DLD1 (cell line): ENCODE data around the gene ANKRD52.

Experiments
- in situ Hi-C: cut with HindIII; loops from 2 replicates; pipeline ENCODE4 v1.10.0; 2017; ENCODE audit warnings: low sequenced_read_pairs

ANKRD52 gene

DNA sequence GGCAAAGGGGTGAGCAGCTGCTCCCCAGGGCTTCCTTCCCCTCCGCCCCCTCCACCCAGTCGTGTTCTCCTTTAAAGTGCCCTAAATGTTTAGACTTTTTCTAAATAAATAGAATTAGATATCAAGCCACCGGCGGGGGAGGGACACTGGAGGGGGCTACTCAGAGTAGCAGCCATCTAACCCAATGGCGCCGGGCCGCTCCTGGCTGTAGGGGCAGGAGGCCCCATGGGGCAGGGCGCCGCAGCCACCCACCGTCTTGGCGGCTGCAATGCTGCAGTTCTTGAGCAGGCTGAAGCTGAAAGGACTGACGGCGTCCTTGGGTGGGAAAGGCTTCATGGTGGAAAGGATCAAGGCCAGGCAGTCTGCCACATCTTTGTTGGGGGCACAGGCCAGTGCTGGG, 15.2 kb downstream of the ANKRD52 start:
- in situ Hi-C loops: no loop called here

DNA sequence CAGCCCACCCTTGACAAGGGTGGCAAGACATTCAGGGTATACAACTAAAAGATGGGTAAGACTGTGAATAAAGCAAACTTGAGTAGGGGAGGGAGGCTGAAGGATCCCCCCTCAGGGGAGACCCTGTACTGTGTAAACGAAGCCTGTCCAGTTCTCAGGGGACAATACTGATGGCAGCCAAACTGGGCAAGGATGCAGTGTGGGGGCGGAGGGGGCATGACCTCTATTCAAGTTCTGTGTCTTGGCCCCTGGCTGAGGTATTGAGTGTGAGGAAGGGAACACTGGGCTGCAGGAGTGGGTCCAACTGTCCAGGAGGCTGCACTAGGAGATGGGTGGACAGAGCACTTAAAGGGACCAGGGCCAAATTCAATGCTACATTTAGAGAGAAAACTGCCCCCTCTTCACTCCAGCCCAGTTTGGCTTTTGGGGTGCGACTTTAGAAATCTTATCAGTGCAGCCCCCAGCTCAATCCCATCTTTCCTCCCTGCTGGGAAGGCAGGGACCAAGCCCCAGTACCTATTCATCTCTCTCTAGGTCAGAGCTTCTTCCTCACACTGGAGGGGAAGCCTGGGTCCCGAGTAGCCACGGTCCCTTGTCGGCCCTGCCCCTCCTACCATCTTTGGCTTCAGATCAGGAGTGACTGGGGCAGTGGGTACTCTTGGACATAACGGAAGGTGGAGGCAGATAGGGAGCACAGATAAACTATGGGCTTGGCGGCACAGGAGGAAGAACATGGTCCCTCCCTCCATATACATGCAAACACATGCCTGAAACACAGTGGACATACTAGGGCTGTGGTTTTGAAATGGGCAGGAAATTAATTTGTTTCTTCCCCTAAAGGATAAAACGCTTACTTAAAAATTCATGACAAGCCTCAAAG, 16.5 kb downstream of the ANKRD52 start:
- in situ Hi-C loops: no loop called here

DNA sequence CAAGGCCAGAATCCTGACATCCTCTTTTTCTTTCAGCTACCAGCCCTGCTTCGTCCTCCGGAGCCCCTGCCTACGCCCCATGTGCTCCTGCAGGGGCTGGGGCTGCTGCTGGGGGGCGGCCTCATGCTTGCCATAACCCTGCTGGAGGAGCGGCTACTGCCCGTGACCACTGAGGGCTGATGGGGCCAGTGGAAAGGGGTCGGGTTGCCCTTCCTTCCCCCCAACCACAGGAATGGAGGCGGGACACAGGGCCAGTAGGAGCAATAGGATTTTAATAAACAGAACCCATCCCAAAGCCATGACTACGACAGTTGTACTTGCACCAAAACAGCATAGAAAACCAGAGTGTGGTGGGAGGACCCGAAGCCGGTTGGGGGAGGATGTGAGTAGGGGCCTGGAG, 20.6 kb downstream of the ANKRD52 start:
- in situ Hi-C loops: no loop called here

DNA sequence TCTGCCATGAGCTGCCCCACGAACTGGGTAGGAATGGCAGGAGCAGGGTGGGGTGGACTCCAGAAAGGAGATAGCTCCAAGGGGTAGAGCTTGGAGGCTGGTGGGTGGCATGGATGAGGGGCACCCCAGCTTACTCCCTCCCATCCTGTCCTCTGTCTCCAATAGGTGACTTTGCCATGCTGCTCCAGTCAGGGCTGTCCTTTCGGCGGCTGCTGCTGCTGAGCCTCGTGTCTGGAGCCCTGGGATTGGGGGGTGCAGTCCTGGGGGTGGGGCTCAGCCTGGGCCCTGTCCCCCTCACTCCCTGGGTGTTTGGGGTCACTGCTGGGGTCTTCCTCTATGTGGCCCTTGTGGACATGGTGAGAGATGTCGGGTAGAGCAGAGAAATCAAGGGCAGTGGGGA, 21.2 kb downstream of the ANKRD52 start:
- in situ Hi-C loops: no loop called here

DNA sequence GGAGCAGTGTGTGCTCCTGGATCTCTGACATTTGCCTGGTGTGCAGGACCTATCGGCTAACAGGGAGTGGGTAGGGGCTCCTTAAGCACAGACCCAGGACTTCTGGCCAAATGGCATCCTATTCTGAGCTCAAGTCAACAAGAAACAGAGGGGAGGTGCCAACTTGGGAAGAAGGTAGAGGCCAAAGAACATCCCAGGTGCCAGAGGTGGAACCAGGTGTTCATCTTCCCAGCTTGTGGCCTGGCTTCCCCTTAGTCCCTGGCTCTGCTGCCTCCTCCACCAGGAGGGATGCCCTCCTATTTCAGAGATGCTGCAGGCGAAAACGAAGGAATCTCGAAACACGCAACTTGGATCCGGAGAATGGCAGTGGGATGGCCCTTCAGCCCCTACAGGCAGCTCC, 22.1 kb downstream of the ANKRD52 start:
- in situ Hi-C loops: no loop called here

DNA sequence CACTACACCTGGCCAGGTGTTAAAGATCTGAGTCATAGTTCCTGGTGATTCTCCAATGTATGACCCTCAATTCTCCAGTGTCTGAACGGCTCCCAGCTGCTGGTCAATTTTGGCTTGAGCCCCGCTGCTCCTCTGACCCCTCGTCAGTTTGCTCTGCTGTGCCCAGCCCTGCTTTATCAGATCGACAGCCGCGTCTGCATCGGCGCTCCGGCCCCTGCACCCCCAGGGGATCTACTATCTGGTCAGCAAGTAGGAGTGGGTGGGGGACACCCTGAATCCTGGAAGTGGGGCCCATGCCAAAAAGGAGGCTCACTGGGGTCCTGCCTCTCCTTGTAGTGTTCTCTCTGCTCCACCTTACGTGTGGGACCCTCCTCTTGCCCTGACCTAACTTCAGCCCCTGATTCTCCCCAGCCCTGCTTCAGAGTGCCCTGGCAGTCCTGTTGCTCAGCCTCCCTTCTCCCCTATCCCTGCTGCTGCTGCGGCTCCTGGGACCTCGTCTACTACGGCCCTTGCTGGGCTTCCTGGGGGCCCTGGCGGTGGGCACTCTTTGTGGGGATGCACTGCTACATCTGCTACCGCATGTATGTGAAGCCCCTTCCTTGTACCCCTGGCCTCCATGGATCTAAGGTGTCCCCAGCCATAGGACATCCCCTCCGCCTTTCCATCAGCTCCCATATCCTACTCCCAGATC, 23.3 kb downstream of the ANKRD52 start:
- in situ Hi-C loops: no loop called here

DNA sequence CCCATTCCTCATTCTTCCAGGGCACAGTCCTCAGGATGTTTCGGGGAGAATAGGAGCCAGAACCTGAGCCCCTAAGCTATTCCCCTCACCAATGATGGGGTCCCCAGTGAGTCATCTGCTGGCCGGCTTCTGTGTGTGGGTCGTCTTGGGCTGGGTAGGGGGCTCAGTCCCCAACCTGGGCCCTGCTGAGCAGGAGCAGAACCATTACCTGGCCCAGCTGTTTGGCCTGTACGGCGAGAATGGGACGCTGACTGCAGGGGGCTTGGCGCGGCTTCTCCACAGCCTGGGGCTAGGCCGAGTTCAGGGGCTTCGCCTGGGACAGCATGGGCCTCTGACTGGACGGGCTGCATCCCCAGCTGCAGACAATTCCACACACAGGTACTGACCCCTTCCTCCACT, 27.0 kb downstream of the ANKRD52 start:
- in situ Hi-C loops: no loop called here

DNA sequence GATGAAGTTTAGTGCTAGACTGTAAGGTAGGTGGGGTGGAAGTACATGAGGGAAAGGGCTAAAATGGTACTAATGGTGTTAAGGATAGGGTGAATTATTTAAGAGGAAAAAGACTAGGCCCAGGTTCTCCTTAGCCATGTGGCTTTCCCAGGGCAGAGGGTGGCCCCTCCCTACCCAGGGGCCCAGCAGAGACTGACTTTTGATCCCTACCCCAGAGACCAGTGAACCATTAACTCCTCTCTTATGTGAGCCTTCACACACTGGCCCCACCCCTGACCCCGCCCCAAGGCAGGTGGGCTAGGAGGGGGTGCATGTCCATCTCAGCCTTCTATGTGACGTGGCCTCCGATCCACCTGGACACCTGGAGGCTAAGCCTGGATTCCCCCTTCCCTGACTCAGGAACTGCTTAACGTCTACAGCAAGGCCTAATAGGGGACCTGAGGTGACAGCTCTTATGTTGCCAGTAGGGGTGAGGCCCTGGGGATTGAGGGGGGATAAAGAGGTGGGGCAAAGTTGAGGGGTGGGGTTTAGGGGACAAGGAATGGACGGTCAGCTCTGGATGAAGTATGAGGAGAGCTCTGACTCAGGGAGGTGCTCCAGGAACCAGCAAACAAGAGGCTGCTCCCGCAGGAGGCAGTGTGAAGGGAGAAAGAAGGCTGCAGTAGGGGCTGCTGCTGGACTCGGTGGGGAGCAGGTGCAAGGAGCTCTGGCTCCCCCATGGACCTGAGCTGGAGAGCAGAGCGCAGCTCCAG, 27.6 kb downstream of the ANKRD52 start:
- in situ Hi-C loops: no loop called here

DNA sequence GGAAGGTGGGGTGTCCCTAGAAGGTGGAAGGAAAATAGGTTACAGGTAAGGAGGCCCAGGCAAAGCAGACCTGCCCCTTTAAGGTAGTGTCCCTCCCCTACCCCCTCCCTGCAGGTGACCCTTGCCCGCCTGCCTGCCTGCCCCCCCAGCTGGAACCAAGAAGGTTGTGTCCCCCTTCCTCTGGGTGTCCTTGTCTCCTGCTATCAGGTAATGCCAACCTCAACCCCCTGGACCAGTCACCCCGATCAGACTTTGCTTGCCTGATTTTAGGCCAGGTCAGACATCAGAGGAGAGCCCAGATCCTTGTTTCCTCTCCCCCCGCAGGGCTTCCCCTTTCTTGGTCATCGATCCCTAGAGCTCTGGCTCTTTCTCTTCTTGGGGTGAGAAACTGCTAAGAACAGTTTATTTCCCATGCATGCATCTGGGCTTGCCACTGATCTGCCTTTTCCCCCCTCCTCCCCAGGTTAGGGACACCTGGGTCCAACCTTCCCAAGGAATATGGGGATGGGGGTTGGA, 28.2 kb downstream of the ANKRD52 start, which contains the start of gene SLC39A5:
TSS of gene SLC39A5 (plus strand) at position 136 of the 516 bp plus-strand sequence. CDS start 1,224 bp downstream, outside the sequence.
- in situ Hi-C loops: no loop called here

DNA sequence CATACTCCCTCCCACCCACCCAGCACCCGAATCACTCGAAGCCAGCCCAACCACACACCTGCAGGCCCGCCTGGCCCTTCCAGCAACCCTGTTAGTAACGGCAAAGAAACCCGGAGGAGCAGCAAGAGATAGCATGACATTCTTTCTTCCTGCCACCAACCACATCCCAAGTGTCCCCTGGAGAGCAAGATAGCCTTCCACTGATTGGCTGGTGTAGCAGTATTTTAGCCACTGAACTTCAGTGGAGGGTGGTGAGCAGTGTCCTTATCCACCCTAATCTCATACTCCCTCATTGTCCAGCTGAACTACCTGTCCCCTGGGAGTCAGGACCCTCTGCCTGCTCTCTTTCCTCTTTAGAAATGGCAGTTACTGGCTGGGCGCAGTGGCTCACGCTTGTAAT, 29.1 kb downstream of the ANKRD52 start:
- in situ Hi-C loops: no loop called here

DNA sequence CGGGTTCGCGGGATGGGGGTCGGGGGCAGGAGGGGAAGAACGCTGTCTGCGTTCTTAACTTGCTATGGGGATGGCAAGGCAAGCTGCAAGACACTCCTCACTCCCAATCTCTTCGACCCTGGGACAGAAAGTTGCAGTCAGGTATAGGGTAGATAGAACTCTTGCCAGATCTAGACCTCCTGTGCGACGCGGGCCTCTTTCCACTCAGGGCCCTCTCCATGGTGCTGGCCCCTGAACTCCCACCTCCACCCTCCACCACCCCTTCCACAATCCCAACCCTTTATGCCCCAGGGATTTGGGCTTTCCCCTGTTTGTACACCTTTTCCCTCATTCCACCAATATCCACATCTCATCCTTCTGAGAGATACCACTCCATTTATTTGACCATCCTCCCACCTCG, 33.2 kb downstream of the ANKRD52 start:
- in situ Hi-C loops: no loop called here

DNA sequence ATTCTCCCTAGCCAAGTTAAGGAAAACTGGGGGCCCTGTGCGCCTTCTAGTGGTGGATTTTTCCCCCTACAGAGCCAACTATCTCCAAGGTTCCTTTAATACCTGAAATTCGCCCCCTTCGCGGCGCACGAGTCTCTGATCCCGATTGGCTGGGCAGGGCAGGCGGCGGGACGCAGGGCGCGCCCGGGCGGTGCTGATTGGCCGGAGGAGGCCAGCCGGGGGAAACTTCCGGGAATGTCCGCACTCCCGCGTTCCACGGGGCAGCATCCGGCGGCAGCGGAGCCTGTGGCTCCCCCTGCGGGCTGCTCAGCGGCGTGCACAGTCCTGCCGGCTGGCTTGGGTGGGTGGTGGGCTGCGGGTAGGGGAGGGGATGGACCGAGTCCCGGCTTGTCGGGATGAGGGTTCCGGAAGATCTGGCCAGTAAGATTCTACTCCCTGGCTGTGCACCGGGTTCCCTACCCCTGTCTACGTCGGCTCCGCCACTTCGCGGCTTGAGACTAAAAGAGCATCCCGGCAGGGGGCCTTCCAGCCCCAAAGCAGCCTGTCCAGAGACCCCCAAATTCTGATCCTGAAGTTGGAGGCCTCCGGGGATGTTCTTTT, 34.0 kb downstream of the ANKRD52 start, which contains the start of gene NABP2:
TSS of gene NABP2 (plus strand) at position 241 of the 600 bp plus-strand sequence. CDS start 515 bp downstream, outside the sequence.
- in situ Hi-C loops: no loop called here

DNA sequence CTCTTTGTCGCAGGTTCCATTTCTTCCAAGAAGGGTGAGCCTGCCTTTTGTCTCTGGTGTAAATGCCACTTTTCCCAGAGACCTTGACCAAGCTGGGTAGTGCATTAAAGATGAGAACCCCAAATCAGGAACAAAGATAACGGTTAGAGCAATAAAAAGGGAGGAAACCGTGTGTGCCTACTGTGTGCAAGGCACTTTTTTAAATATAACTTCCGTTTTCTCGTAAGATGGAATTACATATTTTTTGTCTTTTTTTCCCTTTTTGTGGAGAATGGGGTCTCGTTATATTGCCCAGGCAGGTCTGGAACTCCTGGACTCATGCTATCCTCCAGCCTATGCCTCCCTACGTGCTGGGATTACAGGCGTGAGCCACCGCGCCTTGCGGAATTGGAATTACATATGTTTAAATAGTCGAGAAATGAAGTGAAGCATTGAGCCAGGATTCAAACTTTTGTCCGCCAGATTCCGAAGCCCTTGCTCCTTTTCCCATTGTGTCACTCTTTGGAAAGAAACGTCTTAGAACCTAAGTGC, 34.5 kb downstream of the ANKRD52 start:
- in situ Hi-C loops: no loop called here

DNA sequence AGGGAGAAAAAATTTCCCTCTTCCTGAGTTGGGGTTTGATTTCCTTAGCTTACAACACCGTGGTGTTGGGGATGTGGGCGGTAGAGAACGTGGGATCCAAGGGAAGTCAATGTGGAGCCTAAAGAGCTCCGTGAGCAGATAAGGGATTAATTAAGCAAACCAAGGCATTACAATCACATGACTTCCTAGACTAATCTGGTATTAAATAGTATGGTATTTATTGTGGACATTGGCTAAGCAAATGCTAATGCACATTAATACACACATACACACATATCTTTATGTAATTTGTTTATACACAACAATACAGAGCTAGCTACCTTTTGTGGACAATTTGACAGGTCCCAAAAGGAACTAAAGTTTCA, 35.7 kb downstream of the ANKRD52 start:
- in situ Hi-C loops: no loop called here

DNA sequence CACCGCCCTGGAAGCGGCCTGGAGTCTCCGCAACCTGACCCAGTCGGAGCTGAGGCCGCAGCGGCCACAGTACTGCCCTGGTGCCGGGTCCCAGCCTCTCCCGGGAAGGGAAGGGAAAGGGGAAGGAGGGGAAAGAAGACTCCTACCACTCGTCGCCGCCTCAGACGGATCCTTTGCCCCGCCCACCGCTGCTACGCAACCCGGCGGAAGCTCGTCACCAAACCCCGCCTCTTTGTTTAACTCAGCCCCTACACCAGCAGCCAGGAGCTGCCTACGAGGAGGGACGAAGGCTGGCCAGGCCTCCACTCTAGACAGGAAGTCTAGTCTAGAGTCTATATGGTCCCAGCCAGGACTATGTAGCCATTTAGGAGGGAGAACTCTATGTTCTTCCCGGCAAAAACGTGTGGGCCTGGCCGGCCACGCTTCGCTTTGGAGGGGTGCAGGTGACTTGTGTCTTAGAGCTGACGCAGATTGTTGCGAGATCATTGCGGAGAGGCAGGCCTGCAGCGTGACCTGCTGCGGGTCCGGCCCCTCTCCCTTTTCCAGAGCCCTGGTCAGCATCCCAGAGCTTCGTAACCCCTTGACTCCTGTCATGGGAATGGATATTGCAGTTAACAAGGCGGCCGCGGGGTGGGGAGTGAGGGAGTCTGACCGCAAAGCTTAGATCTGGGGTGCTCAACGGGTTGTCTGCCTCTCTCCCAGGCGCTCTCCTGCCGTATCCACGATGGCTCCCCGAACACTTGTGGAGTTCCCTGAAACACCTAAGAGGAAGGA, 36.2 kb downstream of the ANKRD52 start, which contains the start of gene RNF41:
TSS of gene RNF41 (minus strand) at position 166 of the 774 bp plus-strand sequence. CDS start 7,875 bp downstream, outside the sequence.
- in situ Hi-C loops: no loop called here

DNA sequence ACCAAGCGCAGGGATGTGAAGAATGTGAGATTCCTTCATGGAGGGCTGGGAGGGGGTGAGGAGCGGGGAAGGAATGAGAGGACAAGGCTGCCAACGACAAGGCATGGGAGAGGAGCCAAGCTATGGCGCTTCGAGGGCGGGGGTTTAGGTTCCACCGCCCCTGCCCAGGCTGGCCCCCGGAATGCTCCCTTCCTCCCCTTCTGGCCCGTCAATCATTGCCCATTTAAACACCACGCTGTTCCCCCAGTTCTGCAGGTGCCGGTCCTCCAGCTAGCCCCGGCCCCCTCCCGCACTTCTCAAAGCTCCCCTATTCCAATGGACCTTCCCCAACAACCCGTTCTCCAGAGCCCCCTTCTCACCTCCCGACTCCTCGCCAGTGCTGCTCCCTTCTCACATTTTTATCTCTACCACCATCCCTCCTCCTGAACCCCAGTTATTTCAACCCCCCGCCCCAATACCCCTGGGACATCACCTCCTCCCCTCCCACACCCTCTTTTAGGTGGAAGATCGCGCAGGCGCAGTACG, 36.9 kb downstream of the ANKRD52 start:
- in situ Hi-C loops: no loop called here

DNA sequence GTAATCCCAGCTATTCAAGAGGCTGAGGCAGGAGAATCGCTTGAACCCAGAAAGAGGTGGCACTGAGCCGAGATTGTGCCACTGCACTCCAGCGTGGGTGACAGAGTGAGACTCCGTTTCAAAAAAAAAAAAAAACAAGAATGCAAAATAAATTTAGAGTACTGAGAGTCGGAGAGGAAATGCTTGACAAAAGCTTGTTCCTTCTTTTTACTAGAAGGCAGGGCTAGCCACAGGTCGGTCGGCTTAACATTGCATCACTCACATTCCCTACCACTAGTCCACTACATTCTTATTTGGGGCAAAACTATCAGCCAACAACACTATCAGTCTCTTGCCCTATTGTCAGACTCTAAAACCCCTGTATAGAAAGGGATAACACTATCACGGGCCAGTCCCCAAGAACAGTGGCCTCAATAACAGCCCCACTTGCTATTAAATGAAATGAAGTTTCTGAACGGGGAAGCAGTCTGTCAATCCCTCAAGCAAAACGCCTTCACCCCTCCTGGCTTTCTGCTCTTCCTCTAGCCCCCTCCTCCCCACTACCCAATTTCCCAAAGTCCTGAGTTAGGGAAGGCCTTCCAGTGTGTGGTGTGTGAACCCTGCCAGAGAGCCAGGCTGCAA, 37.5 kb downstream of the ANKRD52 start:
- in situ Hi-C loops: no loop called here

DNA sequence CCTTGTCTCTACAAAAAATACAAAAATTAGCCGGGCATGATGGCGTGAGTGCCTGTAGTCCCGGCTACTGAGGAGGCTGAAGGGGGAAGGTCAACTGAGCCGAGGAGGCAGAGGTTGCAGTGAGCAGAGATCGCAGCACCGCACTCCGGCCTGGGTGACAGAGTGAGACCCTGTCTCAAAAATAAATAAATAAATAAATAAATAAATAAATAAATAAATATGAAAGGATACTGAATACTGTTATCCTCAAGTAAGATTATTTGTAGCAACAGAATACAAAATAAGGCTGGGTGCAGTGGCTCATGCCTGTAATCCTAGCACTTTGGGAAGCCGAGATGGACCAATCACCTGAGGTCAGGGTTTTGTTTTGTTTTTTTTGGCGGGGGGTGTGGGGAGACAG, 38.3 kb downstream of the ANKRD52 start:
- in situ Hi-C loops: no loop called here

DNA sequence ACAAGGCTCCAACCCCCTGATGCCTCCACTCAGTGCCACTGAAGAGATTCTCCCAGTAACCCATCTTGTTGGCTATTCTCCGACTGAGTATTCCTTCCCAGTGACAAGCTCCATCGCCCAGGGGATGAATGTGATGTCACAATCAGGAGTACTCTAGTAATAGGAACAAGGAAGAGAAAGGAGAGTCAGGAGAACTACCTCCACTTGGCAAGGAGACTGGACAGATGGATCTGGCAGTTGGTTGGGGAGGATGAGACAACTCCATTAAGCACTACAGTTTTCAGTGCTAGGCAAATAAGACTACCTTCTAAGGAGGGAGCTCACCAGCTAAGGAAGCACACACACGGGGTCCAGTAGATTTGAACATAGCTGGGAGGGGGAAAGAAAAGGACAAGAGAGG, 41.7 kb downstream of the ANKRD52 start:
- in situ Hi-C loops: no loop called here
